HG02970 (cell line): Measurements from ENCODE around the gene CRACDL.

Experiments
- ATAC-seq: cut with Tn5 transposase; IDR thresholded peaks from one replicate; pipeline ENCODE4 v1.9.1; 2021; ENCODE audit warnings: mild to moderate bottlenecking, moderate library complexity, moderate number of reproducible peaks; ENCODE audit not compliant: unreplicated experiment, low FRiP score

The CRACDL gene

GRCh38 chr2:98805412-98806171 is 130.4 kb downstream of the CRACDL start:
- ATAC-seq = no peak

- ATAC-seq = no peak
Observed at GRCh38 chr2:98804736-98805135, 131.3 kb downstream of the CRACDL start.

DNA sequence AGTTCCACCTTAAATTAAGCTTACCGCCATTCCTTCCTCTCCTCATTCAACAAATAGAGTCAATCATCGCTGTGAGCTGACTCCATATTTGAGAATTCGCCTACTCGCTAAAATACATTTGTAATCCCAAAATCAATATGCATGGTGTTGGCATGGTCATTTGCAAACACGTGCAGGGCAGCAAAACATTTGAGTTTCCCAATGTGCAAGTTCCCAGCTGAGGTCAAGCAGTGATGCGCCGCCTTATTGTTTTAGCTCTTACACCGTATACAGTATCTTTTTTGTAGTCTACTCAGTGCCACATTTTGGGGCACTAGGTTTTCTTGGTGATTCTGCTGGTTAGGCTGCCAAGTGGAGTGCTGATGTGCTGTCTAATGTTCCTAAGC is 131.8 kb downstream of the CRACDL start:
- ATAC-seq = no peak

- ATAC-seq = no peak
Observed at GRCh38 chr2:98803405-98804264, 132.4 kb downstream of the CRACDL start.

DNA sequence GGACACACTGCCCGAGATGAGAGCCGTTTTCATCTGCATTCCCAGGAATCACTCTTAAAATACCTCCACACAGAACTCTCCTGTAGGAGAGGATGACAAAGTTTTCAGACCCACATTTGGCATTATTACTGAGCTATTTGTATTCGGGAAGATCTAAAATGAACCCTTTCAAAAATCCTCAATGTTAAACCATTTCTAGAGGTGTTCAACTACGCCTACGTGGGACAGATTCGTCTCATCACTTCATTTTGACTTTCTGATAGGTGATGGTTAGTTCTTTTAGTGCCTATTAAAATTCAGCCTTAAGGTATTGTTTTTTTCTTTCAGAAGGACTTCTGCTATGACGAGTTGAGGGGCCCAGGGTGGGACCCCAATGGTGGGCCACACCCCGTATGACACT is 133.7 kb downstream of the CRACDL start:
- ATAC-seq = no peak

- no peak for ATAC-seq
Observed at GRCh38 chr2:98801921-98802321, 134.1 kb downstream of the CRACDL start.

GRCh38 chr2:98801286-98801685 is 134.7 kb downstream of the CRACDL start:
- ATAC-seq = no peak

GRCh38 chr2:98800330-98801064 is 135.5 kb downstream of the CRACDL start:
- no peak for ATAC-seq

DNA sequence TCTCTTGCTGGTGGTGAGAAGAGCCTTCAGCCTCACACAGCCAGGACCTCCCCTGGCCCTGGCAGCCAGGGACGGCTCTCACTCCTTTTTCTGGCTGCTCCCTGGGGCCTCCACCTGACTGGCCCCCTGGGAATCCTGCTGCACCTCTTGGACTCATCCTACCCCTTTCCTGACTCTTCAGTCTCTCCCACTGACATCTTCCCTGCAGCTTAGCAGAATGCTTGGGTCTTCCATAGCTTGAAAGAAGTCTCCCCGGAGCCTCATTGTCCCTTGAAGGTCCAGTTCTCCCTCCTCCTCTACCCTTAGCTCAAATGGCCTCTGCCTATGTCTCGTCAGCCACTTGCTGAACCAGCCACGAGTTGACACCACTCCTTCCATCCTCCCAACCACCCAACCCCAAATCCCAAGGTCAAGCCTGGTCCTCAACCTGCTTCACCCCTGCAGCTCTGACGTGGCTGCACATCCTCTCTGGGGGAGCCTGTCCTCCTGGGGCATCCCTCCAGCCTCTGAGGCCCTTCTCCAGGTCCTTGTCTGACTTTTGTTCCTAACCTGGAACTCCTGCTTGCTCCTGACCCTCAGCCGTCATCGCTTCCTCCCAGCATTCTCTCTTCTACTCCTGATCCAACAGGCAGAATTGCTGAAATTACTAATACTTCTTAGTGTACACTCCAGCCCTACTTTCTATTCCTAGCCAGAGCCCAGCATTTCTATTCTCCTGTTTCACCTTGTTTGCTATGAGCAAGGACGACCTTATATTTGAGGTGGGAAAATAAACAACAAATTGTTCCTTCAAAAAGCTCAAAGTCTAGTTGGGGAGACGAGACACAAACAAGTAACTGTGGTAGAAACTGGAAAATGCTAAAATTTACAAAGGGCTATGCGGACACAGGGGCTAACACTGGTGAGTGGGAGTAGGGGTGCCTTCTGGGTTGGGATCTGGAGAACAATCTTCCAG is 136.4 kb downstream of the CRACDL start:
- no peak for ATAC-seq

- no peak for ATAC-seq
Observed at GRCh38 chr2:98796775-98797544, 139.1 kb downstream of the CRACDL start.

- no peak for ATAC-seq
Observed at GRCh38 chr2:98795891-98796676, 139.9 kb downstream of the CRACDL start.

DNA sequence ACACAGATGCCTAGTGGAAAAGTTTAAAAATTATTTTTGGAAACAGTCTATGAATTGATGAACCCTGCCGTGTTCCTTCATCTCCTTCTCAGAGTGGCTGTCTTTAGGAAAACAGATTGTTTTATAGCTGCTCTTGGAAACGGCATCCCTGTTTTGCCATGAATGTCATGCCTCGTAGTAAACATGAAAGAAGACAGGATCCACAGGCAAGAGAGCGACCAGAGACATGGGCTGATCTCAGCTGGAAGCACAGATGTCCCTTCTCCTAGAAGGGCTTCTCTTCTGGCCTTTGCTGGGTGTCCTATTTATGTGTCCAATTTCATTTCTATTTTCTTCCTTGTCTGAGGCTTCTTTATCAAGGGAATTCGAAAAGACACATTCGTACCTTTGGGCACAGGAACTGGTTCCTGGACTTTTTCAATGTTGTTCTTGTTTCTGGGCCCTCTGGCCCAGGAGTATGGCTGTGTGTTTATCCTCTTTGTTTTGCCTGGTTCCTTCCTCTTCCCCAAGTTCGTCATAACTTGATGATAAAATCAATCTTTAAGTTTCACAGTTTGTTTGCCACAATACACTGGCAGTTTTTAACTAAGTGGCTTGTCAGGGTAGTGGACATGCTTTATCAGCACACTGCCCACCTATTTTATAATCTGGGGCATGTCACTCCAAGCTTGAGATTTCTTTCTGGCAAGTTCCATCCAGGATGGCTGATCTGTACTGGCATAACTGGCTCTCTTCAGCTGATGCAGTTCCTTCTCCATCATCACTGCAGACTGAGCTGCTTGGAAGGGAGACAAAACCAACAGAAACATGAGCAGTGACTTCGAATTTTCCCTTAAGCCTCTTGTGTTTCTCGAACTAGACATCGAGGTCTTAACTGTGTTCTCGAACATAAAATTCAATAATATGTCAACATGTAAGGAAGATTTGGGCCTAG is 141.9 kb downstream of the CRACDL start:
- ATAC-seq = no peak

DNA sequence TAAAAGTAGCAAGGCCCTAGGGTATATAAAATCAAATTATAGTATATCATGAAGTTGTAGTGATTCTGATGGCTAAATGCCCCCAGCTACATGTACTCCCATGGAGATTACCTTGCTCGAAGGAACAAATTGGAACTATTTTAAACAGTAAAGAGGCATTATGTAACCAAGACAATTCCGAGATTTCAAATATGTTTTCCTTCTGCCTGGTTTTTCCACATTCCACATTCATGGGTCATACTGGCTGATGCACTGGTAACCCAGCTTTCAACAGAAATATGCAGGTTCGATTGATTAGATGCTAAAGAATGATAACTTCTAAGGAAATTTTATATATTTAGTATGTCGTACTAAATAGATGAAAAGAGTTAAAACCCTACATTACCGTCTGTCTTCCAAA is 142.8 kb downstream of the CRACDL start:
- no peak for ATAC-seq

DNA sequence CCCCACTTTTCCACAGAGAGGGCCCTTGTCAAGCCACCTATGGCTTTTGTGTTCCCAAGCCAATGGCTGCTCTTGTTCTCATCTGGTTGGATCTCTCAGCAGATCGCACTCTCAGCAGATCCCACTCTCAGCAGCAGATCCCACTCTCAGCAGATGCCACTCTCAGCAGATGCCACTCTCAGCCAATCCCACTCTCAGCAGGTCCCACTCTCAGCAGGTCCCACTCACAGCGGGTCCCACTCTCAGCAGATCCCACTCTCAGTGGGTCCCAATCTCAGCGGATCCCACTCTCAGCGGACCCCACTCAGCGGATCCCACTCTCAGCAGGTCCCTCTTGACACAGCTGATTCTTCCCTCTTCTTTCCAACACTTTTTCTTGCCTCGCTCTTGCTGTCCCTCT is 145.8 kb downstream of the CRACDL start:
- ATAC-seq = no peak

DNA sequence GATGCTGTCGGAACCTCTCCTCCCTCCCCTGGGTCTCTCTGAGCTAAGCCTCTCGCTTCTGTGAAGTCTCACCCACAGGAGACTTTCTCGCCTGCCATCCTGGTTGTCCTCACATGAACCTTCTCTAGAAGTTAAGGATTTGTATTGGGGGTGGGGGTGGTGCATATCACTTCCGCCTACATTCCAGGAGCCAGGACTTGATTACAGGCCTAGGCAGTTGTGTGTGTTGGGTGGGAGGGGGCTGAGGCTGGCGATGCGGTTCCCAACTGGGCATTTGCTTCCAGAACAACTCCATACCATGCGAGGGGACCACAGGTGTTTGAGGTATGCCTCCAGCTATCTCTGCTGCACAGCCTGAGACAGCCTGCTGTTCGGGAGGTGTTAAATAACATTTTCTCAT is 148.3 kb downstream of the CRACDL start:
- no peak for ATAC-seq

DNA sequence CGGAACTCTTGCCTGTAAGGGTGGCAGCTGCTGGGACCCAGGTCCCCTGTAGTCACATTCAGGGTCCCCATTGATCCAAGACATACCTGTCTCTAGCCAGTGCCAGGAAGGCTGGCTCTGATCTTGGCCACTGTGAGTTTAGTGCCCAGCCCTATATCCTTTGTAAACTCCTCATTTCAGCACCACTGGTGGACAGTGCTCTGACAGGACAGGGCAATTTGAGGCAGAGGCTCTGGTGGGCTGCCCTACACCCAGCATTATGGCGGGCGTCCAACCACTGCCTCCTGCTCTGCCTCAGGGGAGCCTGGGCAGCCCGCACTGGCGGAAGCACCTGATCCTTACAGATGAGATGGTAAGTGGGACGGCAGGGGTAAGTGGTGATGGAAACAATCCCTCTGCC is 149.8 kb downstream of the CRACDL start:
- ATAC-seq = no peak

DNA sequence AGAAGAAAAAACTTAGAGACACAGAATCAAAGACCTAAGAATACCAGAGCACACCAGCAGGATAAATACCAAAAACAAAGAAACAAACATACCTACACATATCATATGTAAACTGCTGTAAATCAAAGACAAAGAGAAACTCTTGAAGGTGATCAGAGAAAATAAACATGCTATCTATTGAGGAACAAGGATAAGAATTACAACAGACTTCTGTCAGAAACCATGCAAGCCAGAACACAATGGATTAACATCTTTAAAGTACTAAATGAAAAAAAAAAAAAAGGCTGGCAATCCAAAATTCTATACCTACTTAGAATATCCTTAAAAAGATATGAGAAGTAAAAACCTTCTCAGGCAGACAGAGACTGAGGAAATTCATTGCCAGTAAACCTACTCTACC is 153.5 kb downstream of the CRACDL start:
- ATAC-seq = no peak
